A549 (cell line): ENCODE data around the gene TAC3.

Source experiments
- CBX2 ChIP-seq: fragments of 200-600 bp; sonication (generic); IDR thresholded peaks from 2 replicates; pipeline ENCODE4 v1.6.1; 2016; ENCODE audit warnings: low read depth, mild to moderate bottlenecking, borderline replicate concordance
- EP300 ChIP-seq, 2 experiments: fragments of >200 bp; sonication (Bioruptor Twin); formaldehyde crosslinking; IDR thresholded peaks; 2 replicates in 1 of 2; 3 replicates in 1 of 2; pipeline ENCODE4 v1.6.1; 2016 to 2017
- HDAC2 ChIP-seq: fragments of 200-600 bp; sonication (generic); IDR thresholded peaks from 2 replicates; pipeline ENCODE4 v1.6.1; 2016
- POLR2A ChIP-seq: IDR thresholded peaks from 2 replicates; pipeline ENCODE4 v1.6.1; 2012; ENCODE audit warnings: mild to moderate bottlenecking, low read length
- RFX5 ChIP-seq: fragments of 450-650 bp; IDR thresholded peaks from 2 replicates; pipeline ENCODE4 v1.7.1; 2014; ENCODE audit warnings: antibody characterized with exemption, mild to moderate bottlenecking, moderate library complexity
- TF ChIP-seq, protein P1 (sequence below): fragments of 150-350 bp; IDR thresholded peaks from 2 replicates; pipeline ENCODE4 v1.6.1; 2014; ENCODE audit warnings: low read depth, mild to moderate bottlenecking, low read length
- TF ChIP-seq, protein P2 (sequence below): IDR thresholded peaks from 2 replicates; pipeline ENCODE4 v1.6.1; 2012
- TF ChIP-seq, protein P3 (sequence below): fragments of >200 bp; sonication (Bioruptor Twin); formaldehyde crosslinking; IDR thresholded peaks from 3 replicates; pipeline ENCODE4 v1.5.1; 2016

DNA sequence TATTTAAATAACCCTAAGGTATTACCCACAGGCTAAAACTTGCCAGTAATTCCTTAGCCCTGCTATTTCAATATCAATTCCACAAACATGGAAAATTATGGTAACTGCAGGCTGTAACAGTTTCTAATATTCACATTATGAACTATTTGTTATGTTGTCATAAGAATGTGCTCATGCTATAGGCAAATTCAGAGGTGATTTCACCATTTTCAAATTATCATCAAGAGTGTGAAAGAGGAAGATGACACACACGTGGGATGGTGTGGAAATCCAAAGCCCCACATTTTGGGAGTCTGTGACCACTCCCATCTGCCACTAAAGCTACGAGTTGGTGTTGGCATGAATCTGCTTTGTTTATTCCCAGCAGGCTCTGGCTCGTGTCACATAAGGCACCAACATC is 39.5 kb upstream of the TAC3 start:
- TF ChIP-seq CBX2 (no peak), RFX5 (no peak), EP300 (IDR thresholded peaks at IDR 0.05) (no peak), POLR2A (no peak), HDAC2 (no peak)
- TF ChIP-seq, protein P1, sequence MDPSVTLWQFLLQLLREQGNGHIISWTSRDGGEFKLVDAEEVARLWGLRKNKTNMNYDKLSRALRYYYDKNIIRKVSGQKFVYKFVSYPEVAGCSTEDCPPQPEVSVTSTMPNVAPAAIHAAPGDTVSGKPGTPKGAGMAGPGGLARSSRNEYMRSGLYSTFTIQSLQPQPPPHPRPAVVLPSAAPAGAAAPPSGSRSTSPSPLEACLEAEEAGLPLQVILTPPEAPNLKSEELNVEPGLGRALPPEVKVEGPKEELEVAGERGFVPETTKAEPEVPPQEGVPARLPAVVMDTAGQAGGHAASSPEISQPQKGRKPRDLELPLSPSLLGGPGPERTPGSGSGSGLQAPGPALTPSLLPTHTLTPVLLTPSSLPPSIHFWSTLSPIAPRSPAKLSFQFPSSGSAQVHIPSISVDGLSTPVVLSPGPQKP, result no peak
- TF ChIP-seq, protein P2, sequence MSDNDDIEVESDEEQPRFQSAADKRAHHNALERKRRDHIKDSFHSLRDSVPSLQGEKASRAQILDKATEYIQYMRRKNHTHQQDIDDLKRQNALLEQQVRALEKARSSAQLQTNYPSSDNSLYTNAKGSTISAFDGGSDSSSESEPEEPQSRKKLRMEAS, result no peak
- TF ChIP-seq, protein P3, sequence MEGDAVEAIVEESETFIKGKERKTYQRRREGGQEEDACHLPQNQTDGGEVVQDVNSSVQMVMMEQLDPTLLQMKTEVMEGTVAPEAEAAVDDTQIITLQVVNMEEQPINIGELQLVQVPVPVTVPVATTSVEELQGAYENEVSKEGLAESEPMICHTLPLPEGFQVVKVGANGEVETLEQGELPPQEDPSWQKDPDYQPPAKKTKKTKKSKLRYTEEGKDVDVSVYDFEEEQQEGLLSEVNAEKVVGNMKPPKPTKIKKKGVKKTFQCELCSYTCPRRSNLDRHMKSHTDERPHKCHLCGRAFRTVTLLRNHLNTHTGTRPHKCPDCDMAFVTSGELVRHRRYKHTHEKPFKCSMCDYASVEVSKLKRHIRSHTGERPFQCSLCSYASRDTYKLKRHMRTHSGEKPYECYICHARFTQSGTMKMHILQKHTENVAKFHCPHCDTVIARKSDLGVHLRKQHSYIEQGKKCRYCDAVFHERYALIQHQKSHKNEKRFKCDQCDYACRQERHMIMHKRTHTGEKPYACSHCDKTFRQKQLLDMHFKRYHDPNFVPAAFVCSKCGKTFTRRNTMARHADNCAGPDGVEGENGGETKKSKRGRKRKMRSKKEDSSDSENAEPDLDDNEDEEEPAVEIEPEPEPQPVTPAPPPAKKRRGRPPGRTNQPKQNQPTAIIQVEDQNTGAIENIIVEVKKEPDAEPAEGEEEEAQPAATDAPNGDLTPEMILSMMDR, result no peak
